WTC11 (cell line): ENCODE results near the gene FOLR2. TPM values are rescaled to one million over a fixed set of nuclear protein-coding genes. Genes with fewer than 3 reads are reported as not detected.

Source experiments
- ATAC-seq: fragments of 200-7000 bp; cut with Tn5 transposase; 2 replicates; pipeline ENCODE4 v1.10.0; 2021; ENCODE audit warnings: mild to moderate bottlenecking, moderate library complexity
- CTCF ChIA-PET: fragments of 300-600 bp; sonication (Branson Sonifier 250); formaldehyde crosslinking; loops from one replicate; lab custom pipeline; 2021; ENCODE audit warnings: antibody characterized with exemption; lab: Charles Lee
- POLR2A ChIA-PET: fragments of 350-600 bp; sonication (Branson Sonifier 250); formaldehyde crosslinking; loops from one replicate; lab custom pipeline; 2021; ENCODE audit warnings: antibody characterized with exemption; lab: Charles Lee
- DNase-seq: peaks from one replicate; pipeline ENCODE4 v3.0.0; 2021; ENCODE audit warnings: low spot score
- H3K27ac Mint-ChIP-seq: 2 replicates; pipeline ENCODE4 v1.8.0; 2021; ENCODE audit warnings: mixed read lengths
- H3K27me3 Mint-ChIP-seq: 2 replicates; pipeline ENCODE4 v1.8.0; 2021; ENCODE audit warnings: low read depth, mild to moderate bottlenecking, moderate library complexity, mixed read lengths
- H3K36me3 Mint-ChIP-seq: 2 replicates; pipeline ENCODE4 v1.8.0; 2021; ENCODE audit warnings: mixed read lengths
- H3K4me1 Mint-ChIP-seq: 2 replicates; pipeline ENCODE4 v1.8.0; 2022; ENCODE audit warnings: mixed read lengths
- H3K4me3 Mint-ChIP-seq: 2 replicates; pipeline ENCODE4 v1.8.0; 2021; ENCODE audit warnings: mild to moderate bottlenecking, moderate library complexity, mixed read lengths
- H3K9me3 Mint-ChIP-seq: 2 replicates; pipeline ENCODE4 v1.8.0; 2021; ENCODE audit warnings: mixed read lengths
- ATF2 ChIP-seq: sonication (generic); formaldehyde crosslinking; IDR thresholded peaks from 2 replicates; pipeline ENCODE4 v1.8.1; 2022; ENCODE audit warnings: low read depth, missing genetic modification reagents, borderline replicate concordance
- CDX4 ChIP-seq: fragments of 250-450 bp; sonication (Bioruptor Pico); IDR thresholded peaks from 2 replicates; pipeline ENCODE4 v1.9.0; 2021; ENCODE audit warnings: moderate library complexity, mild to moderate bottlenecking, inconsistent platforms, borderline replicate concordance
- E2F5 ChIP-seq: sonication (generic); formaldehyde crosslinking; IDR thresholded peaks from 2 replicates; pipeline ENCODE4 v1.8.1; 2022; ENCODE audit warnings: mild to moderate bottlenecking, moderate library complexity, missing genetic modification reagents
- FOXK1 ChIP-seq: sonication (generic); formaldehyde crosslinking; IDR thresholded peaks from 2 replicates; pipeline ENCODE4 v1.8.0; 2022; ENCODE audit warnings: mild to moderate bottlenecking, moderate library complexity, missing genetic modification reagents
- HMGXB4 ChIP-seq: sonication (generic); formaldehyde crosslinking; IDR thresholded peaks from 2 replicates; pipeline ENCODE4 v1.8.1; 2023; ENCODE audit warnings: mild to moderate bottlenecking, moderate library complexity, missing genetic modification reagents
- JAZF1 ChIP-seq: fragments of 250-450 bp; sonication (Bioruptor Pico); IDR thresholded peaks from 2 replicates; pipeline ENCODE4 v1.9.0; 2021; ENCODE audit warnings: moderate library complexity, mild to moderate bottlenecking, inconsistent platforms
- MAX ChIP-seq: sonication (generic); formaldehyde crosslinking; IDR thresholded peaks from 2 replicates; pipeline ENCODE4 v1.8.0; 2022; ENCODE audit warnings: mild to moderate bottlenecking, missing genetic modification reagents
- MXD4 ChIP-seq: fragments of 250-450 bp; sonication (Bioruptor Pico); IDR thresholded peaks from 2 replicates; pipeline ENCODE4 v1.8.0; 2021; ENCODE audit warnings: mild to moderate bottlenecking, moderate library complexity, borderline replicate concordance
- MYBL2 ChIP-seq: sonication (generic); formaldehyde crosslinking; IDR thresholded peaks from 2 replicates; pipeline ENCODE4 v1.8.1; 2023; ENCODE audit warnings: mild to moderate bottlenecking, moderate library complexity, missing genetic modification reagents
- NFYB ChIP-seq: sonication (generic); formaldehyde crosslinking; conservative IDR thresholded peaks from 2 replicates; pipeline ENCODE4 v1.8.0; 2022; ENCODE audit warnings: low read depth, missing genetic modification reagents
- NR1H2 ChIP-seq: sonication (generic); formaldehyde crosslinking; IDR thresholded peaks from 2 replicates; pipeline ENCODE4 v1.9.0; 2021; ENCODE audit warnings: mild to moderate bottlenecking, moderate library complexity, missing genetic modification reagents
- OVOL2 ChIP-seq: fragments of 250-450 bp; sonication (Bioruptor Pico); IDR thresholded peaks from 2 replicates; pipeline ENCODE4 v1.9.0; 2021; ENCODE audit warnings: mild to moderate bottlenecking, borderline replicate concordance
- SMAD3 ChIP-seq: sonication (generic); formaldehyde crosslinking; IDR thresholded peaks from 2 replicates; pipeline ENCODE4 v1.8.0; 2022; ENCODE audit warnings: missing genetic modification reagents, mild to moderate bottlenecking, borderline replicate concordance
- TEAD4 ChIP-seq: sonication (generic); formaldehyde crosslinking; IDR thresholded peaks from 2 replicates; pipeline ENCODE4 v1.8.0; 2022; ENCODE audit warnings: mild to moderate bottlenecking, missing genetic modification reagents
- ZNF232 ChIP-seq: sonication (generic); formaldehyde crosslinking; IDR thresholded peaks from 2 replicates; pipeline ENCODE4 v1.8.0; 2022; ENCODE audit warnings: mild to moderate bottlenecking, missing genetic modification reagents
- ZNF423 ChIP-seq: fragments of 250-450 bp; sonication (Bioruptor Pico); IDR thresholded peaks from 2 replicates; pipeline ENCODE4 v2.1.2; 2022; ENCODE audit warnings: mild to moderate bottlenecking, moderate library complexity
- ZNF532 ChIP-seq: fragments of 250-450 bp; sonication (Bioruptor Pico); IDR thresholded peaks from 2 replicates; pipeline ENCODE4 v1.9.0; 2021; ENCODE audit warnings: mild to moderate bottlenecking, borderline replicate concordance
- total RNA-seq: library from RNA; stranded (reverse); gene quantifications from 3 replicates; pipeline ENCODE4 v1.2.3, GENCODE V29; 2021

FOLR2 gene
- total RNA-seq, 1 experiment from 2014 or later, result not detected

- TF ChIP-seq ZNF532 (no peak), E2F5 (CRISPR knock-in tag) (no peak), MYBL2 (CRISPR knock-in tag) (no peak)
These were observed 25.5 kb downstream of the FOLR2 start (continued) for GRCh38 chr11:72242141-72242540.

GRCh38 chr11:72243173-72244059 lies 26.8 kb downstream of the FOLR2 start:
- H3K4me3 Mint-ChIP-seq, result peak overlapping the region; percentile 74
- peaks cover 39% of the 10 kb centered on the region for H3K4me1 Mint-ChIP-seq
- ChIA-PET POLR2A (no interaction called here), CTCF (interaction anchor here (1.0 to 7.5 kb wide), 6 partner anchors 20 to 228 kb away, joined by 3 to 89 read pairs (median 6); partner anchors contain the start of gene CLPB)
- TF ChIP-seq MXD4 (CRISPR knock-in tag) (no peak), ZNF423 (CRISPR knock-in tag) (no peak), HMGXB4 (CRISPR knock-in tag) (no peak), CDX4 (CRISPR knock-in tag) (no peak), ZNF232 (CRISPR knock-in tag) (no peak), ATF2 (CRISPR knock-in tag) (no peak), E2F5 (CRISPR knock-in tag) (no peak), OVOL2 (CRISPR knock-in tag) (no peak), TEAD4 (CRISPR knock-in tag) (no peak), NR1H2 (CRISPR knock-in tag) (no peak), NFYB (CRISPR knock-in tag) (no peak), FOXK1 (CRISPR knock-in tag) (no peak), JAZF1 (CRISPR knock-in tag) (no peak), MYBL2 (CRISPR knock-in tag) (no peak), SMAD3 (CRISPR knock-in tag) (no peak), MAX (no peak; the same call in 1 of the 2 replicates)
- peak; percentile 49 for DNase-seq
- H3K27ac Mint-ChIP-seq, result no peak overlapping the region
- peaks cover 51% of the 10 kb centered on the region for H3K27me3 Mint-ChIP-seq
- H3K9me3 Mint-ChIP-seq, result no peaks in the 10 kb centered on the region
- ATAC-seq, result no peak
- H3K36me3 Mint-ChIP-seq, result no peaks in the 10 kb centered on the region
